ENCODE results near the gene ILRUN. TPM values are rescaled to one million over a fixed set of nuclear protein-coding genes. Genes with fewer than 3 reads are reported as not detected.
"Not testable (repeated sequence)": the region's sequence is repeated elsewhere in the genome, so short reads cannot be mapped to it uniquely, and the experiment has no call there.

Gene ILRUN
- total and polyA plus RNA-seq, 8 donors, result 43.7 to 82.9 (median 48.3) TPM

GRCh38 chr6:34688956-34689355, 7.6 kb downstream of the ILRUN start:
- Histone ChIP-seq H3K9me3 (no peaks in the 10 kb centered on the region), H3K36me3 (no peaks in the 10 kb centered on the region), H3K4me1 (peaks cover 3 to 47% of the 10 kb centered on the region in 2 donors), H3K27me3 (no peaks in the 10 kb centered on the region), H3K4me3 (no peak overlapping the region), H3K27ac (no peak overlapping the region)
- DNase-seq, result no peak
- intact Hi-C loops (cut with DNase I), result no loop called here
- TF ChIP-seq, protein P1, sequence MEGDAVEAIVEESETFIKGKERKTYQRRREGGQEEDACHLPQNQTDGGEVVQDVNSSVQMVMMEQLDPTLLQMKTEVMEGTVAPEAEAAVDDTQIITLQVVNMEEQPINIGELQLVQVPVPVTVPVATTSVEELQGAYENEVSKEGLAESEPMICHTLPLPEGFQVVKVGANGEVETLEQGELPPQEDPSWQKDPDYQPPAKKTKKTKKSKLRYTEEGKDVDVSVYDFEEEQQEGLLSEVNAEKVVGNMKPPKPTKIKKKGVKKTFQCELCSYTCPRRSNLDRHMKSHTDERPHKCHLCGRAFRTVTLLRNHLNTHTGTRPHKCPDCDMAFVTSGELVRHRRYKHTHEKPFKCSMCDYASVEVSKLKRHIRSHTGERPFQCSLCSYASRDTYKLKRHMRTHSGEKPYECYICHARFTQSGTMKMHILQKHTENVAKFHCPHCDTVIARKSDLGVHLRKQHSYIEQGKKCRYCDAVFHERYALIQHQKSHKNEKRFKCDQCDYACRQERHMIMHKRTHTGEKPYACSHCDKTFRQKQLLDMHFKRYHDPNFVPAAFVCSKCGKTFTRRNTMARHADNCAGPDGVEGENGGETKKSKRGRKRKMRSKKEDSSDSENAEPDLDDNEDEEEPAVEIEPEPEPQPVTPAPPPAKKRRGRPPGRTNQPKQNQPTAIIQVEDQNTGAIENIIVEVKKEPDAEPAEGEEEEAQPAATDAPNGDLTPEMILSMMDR (IDR thresholded peaks at IDR 0.05), result no peak
- peak; percentile 32 for ATAC-seq

- TF ChIP-seq, protein P1 (IDR thresholded peaks at IDR 0.05), result no peak
- DNase-seq (no peak), ATAC-seq (no peak)
- intact Hi-C loops (cut with DNase I), result no loop called here
- Histone ChIP-seq H3K9me3 (no peaks in the 10 kb centered on the region), H3K4me1 (peaks cover 3 to 36% of the 10 kb centered on the region in 2 donors), H3K27ac (no peak overlapping the region), H3K27me3 (no peaks in the 10 kb centered on the region), H3K36me3 (no peaks in the 10 kb centered on the region), H3K4me3 (no peak overlapping the region)
Observed at GRCh38 chr6:34684919-34685318, 11.6 kb downstream of the ILRUN start.

GRCh38 chr6:34684364-34684763, 12.2 kb downstream of the ILRUN start:
- no peak for DNase-seq
- H3K27ac ChIP-seq, result no peak overlapping the region
- intact Hi-C loops (cut with DNase I), result no loop called here
- no peaks in the 10 kb centered on the region for H3K36me3 ChIP-seq
- H3K4me1 ChIP-seq, result peaks cover 3 to 36% of the 10 kb centered on the region in 2 donors
- TF ChIP-seq, protein P1 (IDR thresholded peaks at IDR 0.05), result no peak
- H3K4me3 ChIP-seq, result no peak overlapping the region
- no peaks in the 10 kb centered on the region for H3K9me3 ChIP-seq
- H3K27me3 ChIP-seq, result no peaks in the 10 kb centered on the region
- ATAC-seq, result no peak

DNA sequence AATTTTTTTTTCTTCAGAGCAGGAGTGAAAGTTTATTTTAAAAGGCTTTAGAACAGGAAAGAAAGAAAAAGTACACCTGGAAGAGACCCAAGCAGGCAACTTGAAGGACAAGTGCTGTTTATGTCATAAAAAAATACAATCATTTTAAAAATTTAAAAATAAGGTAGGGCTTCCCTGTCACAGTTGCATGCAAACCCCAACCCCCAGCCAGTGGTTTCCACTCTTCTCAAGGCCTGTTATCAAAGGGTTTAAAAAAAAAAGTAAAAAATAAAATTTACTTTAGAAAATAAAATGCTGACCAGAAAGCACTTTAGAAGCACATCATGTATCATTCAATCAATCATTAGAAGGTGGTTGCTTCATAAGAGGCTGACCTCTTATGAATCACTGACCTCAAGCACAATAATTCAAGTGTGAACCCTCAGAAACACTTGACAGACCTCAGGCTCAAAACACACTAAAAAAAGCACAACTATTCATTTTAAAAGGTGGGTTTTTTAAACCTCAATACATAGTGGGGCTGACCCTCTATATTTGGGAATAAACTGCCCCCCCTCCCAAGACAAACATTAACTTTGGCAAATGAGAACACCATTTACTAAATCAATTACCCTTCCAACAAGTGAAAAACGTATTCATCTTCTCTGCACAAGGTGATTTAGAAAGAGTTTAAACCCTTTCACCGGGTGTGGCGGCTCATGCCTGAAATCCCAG, 15.6 kb downstream of the ILRUN start:
- Histone ChIP-seq H3K36me3 (no peaks in the 10 kb centered on the region), H3K4me3 (no peak overlapping the region), H3K9me3 (no peaks in the 10 kb centered on the region), H3K27me3 (no peaks in the 10 kb centered on the region), H3K4me1 (peaks cover 3 to 30% of the 10 kb centered on the region in 2 donors), H3K27ac (peak overlapping the region; percentile 33 to 43)
- TF ChIP-seq, protein P1 (IDR thresholded peaks at IDR 0.05), result no peak
- DNase-seq (no peak), ATAC-seq (peak; percentile 66)
- intact Hi-C loops (cut with DNase I), result no loop called here

DNA sequence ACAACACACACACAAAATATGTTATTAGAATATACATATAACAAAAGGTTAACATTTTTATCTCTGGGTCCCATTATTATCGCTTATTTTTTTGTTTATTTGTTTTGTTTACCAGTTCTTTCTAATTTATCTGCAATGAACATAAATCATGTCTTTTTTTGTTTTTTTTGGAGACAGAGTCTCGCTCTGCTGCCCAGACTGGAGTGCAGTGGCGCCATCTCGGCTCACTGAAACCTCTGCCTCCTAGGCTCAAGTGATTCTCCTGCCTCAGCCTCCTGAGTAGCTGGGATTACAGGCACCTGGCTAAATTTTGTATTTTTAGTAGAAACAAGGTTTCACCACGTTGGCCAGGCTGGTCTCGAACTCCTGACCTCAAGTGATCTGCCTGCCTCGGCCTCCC, 16.3 kb downstream of the ILRUN start:
- H3K36me3 ChIP-seq; DNase-seq; intact Hi-C loops (cut with DNase I); H3K27me3 ChIP-seq; H3K9me3 ChIP-seq; H3K4me3 ChIP-seq: not testable (repeated sequence)
- ATAC-seq, result peak; percentile 14
- H3K4me1 ChIP-seq, result peaks cover 3 to 30% of the 10 kb centered on the region in 2 donors
- peak overlapping the region; percentile 33 to 43 for H3K27ac ChIP-seq
